Measurements from ENCODE around the gene RBM38.
"Not testable (repeated sequence)": the region's sequence is repeated elsewhere in the genome, so short reads cannot be mapped to it uniquely, and the experiment has no call there.

GRCh38 chr20:57430201-57430596 lies 39.0 kb downstream of the RBM38 start:
- not testable (repeated sequence) for TF ChIP-seq CTCF (conservative IDR thresholded peaks at IDR 0.05; ENCODE audit: low read depth, low read length); EZH2phosphoT487 (IDR thresholded peaks at IDR 0.05; ENCODE audit: borderline replicate concordance, low read length)

Data from PC-3 (cell line).